MV-4-11 (cell line): ENCODE results near the gene FALEC.

Experiments used
- DNase-seq: peaks from one replicate; lab custom pipeline; 2025; lab: John Stamatoyannopoulos, UW

Gene FALEC

GRCh38 chr1:150545486-150546032 lies 30.0 kb downstream of the FALEC start:
- no peak for DNase-seq

- no peak for DNase-seq
Observed at GRCh38 chr1:150546294-150546937, 30.9 kb downstream of the FALEC start.

GRCh38 chr1:150548324-150548631 lies 32.7 kb downstream of the FALEC start:
- DNase-seq = no peak

GRCh38 chr1:150548632-150549495 lies 33.3 kb downstream of the FALEC start, which contains the start of gene ADAMTSL4:
Gene ADAMTSL4, plus strand, starts transcription at chr1:150549408. Its CDS starts 2,881 bp downstream, at chr1:150552289.
- DNase-seq = peak; percentile 55

- DNase-seq = no peak
Observed at GRCh38 chr1:150549496-150550221, 34.1 kb downstream of the FALEC start.

GRCh38 chr1:150550222-150551050 lies 34.9 kb downstream of the FALEC start:
- DNase-seq = no peak

GRCh38 chr1:150551051-150551783 lies 35.7 kb downstream of the FALEC start:
- peak; percentile 60 for DNase-seq

- no peak for DNase-seq
Observed at GRCh38 chr1:150551784-150552127, 36.2 kb downstream of the FALEC start.

GRCh38 chr1:150552128-150552910 lies 36.8 kb downstream of the FALEC start:
- DNase-seq = peak; percentile 95

- no peak for DNase-seq
Observed at GRCh38 chr1:150552911-150553289, 37.3 kb downstream of the FALEC start.

GRCh38 chr1:150553392-150554085 lies 38.0 kb downstream of the FALEC start:
- no peak for DNase-seq

GRCh38 chr1:150554086-150554452 lies 38.5 kb downstream of the FALEC start:
- no peak for DNase-seq

- no peak for DNase-seq
Observed at GRCh38 chr1:150555198-150555970, 39.8 kb downstream of the FALEC start.

GRCh38 chr1:150555971-150556865 lies 40.7 kb downstream of the FALEC start:
- no peak for DNase-seq

- no peak for DNase-seq
Observed at GRCh38 chr1:150557065-150557600, 41.6 kb downstream of the FALEC start.

- no peak for DNase-seq
Observed at GRCh38 chr1:150557813-150558212, 42.3 kb downstream of the FALEC start.

- DNase-seq = no peak
Observed at GRCh38 chr1:150558303-150558704, 42.8 kb downstream of the FALEC start.
